GM21786 (cell line): ENCODE data around the gene GULP1.

Experiments
- ATAC-seq: cut with Tn5 transposase; IDR thresholded peaks from one replicate; pipeline ENCODE4 v1.9.1; 2021; ENCODE audit not compliant: unreplicated experiment

Gene GULP1

GRCh38 chr2:188365058-188365641 lies 73.5 kb downstream of the GULP1 start:
- no peak for ATAC-seq

- no peak for ATAC-seq
Observed at GRCh38 chr2:188367164-188367563, 75.5 kb downstream of the GULP1 start.

- peak; percentile 82 for ATAC-seq
Observed at GRCh38 chr2:188369365-188369764, 77.7 kb downstream of the GULP1 start.

- no peak for ATAC-seq
Observed at GRCh38 chr2:188378371-188378950, 86.8 kb downstream of the GULP1 start.

DNA sequence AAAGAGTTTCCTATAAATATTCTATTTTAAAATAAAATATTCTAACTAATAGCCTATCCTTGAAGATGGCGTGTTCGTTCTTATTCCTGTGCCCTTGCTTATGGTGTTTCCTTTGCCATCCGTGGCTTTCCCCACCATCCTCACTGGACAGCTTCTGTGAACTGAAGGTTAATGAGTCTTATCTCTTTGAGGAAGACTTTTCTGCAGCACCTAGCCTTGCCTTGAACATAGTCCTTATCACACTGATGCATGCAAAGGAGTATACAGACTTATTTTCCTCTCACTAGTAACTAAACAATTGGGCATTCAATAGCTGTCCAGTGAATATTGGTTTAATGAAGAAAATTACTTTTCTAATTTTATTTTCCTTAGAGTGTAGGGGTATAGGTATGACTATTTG lies 88.1 kb downstream of the GULP1 start:
- ATAC-seq, result no peak

GRCh38 chr2:188380280-188380679 lies 88.6 kb downstream of the GULP1 start:
- no peak for ATAC-seq

- ATAC-seq, result no peak
Observed at GRCh38 chr2:188381614-188382013, 89.9 kb downstream of the GULP1 start.

DNA sequence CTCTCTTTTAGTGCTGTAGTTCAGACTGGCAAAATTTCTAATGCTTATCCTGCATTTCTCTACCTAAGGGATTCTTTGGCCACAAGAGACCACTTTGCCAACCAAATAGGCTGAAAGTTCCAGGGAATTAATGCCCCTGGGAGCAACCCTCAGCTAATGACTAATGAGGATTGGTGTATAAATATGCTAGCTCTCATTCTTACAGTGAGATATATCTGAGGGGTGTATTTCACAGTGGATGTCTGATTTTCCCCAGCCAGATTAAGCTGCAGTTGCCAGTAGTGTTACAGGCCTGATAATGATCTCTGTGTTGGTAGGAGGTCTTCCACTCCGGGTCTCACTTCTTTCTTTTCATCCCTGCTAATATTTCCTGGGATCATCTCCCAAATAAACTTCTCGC lies 90.4 kb downstream of the GULP1 start:
- no peak for ATAC-seq

- ATAC-seq, result no peak
Observed at GRCh38 chr2:188383158-188383557, 91.5 kb downstream of the GULP1 start.

DNA sequence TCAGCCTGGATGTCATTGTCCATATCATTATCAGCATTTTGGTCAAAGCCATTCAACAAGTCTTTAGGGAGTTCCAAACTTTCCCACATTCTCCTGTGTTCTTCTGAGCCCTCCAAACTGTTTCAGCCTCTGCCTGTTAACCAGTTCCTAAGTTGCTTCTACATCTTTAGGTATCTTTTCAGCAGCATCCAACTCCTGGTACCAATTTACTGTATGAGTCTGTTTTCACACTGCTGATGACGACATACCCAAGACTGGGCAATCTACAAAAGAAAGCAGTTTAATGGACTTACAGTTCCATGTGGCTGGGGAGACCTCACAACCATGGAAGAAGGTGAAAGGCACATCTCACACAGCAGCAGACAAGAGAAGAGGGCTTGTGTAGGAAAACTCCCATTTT lies 94.2 kb downstream of the GULP1 start:
- ATAC-seq, result no peak

- no peak for ATAC-seq
Observed at GRCh38 chr2:188388831-188389230, 97.2 kb downstream of the GULP1 start.

- no peak for ATAC-seq
Observed at GRCh38 chr2:188391354-188391753, 99.7 kb downstream of the GULP1 start.

GRCh38 chr2:188394931-188395472 lies 103.3 kb downstream of the GULP1 start:
- ATAC-seq, result no peak

DNA sequence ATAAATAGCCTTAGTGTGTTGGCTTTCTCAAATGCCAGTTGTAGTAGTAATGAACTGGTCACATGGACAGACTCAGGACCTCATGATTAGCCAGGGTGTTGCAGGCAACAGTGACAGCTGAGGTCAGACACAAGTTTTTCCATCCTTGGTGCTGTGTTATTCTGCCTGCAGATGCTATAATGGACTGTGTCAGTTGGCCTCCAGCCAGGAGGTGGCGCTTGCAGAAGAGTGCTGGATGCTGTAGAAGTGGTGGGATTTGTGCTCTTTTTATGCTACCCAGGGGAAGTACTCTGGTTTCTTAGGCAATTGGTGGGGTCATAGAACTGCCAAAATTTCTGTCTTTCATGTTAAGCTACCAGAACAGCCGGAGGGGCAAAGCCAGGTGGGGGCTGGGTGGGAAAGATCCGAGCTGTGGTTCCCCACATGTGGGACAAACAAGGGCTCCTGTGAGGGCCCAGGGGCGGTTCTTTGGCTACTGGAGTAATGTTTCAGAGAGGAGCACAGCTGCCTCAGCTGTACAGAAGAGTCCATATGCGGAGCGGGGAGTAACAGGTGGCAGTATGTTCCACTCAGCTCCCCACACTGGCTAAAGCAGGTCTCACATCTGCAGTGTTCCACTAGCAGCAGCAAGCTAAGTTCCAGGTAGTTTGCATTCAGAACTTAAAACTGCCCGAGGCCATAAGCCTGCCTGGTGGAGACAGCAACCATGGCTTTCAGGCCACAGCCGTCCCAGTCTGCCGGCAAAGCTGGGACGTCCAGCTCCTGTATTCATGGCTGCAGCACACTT lies 104.4 kb downstream of the GULP1 start:
- no peak for ATAC-seq

DNA sequence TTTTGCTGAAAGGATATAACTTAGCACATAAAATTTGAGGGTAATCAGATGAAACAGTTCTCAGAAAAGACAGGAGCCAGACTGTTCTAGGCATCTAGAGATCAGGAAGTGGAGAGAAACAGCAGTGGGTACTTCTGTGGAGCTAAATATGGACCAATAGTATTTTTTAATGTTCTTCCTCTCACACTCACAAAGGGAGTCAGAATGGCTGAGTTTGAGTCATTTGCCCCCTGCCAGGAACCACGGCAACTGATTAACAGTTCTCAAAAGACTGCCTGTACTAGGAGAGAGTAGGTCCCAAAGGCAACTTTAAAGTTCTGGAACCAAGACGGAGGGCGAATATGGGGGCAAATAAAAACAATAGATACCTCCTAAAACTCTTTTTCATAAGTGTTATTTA lies 107.5 kb downstream of the GULP1 start:
- no peak for ATAC-seq

DNA sequence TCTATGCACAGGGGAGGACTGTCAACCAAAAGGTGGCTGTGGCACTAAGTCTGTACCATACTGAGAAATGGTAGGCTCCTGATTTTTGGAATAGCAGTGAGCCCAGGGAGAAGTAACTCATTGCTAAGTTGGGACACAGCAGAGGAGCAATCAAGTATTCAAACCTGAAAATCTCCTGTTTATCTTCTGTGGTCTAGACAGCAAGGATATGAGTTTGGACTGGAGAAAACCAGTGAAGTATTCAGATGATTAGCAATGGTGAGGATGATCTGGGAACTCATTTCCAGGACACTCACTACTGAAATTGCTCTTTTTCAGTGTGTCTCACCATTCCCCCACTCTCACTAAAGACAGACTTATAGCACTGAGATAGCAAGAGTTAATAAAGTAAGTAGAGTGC lies 112.0 kb downstream of the GULP1 start:
- ATAC-seq, result no peak

DNA sequence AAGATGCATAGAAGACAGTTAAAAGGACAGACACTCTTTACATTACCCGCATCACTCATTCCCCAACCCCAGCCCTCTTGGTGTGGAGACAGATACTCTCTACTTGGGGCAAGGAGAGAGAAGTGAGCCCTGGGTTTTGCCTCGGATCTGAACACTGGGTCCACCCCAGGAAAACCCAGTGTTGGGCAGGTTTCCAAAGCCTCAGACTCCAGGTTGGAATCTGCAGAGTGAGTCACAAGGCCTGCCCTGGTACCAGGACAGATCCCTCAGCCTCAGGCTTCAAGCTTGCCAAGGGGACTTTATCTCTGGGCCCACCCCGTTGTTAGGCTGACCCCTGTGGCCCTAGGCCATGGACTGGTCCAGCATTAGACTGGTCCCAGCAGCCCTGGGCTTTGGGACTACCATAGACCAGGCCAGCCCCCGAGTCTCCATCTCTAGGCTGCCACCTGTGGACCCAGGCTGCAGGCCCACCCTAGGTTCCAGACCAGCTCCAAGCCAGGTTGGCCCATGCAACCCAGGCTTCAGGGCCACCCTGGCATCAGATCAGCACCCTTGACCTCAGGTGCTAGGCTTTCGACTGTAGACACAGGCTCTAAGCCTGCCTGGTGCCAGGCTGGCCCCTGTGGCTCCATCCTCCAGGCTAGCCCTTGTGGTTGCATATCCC lies 112.8 kb downstream of the GULP1 start:
- no peak for ATAC-seq

DNA sequence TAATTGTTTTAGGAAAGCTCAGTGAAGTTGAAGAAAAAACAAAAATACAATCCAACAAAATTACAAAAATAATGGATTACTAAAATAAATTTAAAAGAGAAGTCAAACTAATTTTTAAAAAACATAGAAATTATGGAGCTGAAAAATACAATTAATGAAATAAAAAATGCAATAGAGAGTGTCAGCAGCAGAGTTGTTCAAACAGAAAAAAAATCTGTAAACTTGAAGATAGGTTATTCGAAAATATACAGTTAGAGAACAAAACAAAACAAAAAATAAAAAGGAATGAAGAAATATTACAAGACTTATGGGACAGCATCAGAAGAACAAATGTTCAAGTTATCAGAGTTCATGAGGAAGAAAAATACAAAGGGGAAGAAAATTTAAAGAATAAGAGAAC lies 114.7 kb downstream of the GULP1 start:
- no peak for ATAC-seq

GRCh38 chr2:188410504-188411235 lies 119.0 kb downstream of the GULP1 start:
- no peak for ATAC-seq

DNA sequence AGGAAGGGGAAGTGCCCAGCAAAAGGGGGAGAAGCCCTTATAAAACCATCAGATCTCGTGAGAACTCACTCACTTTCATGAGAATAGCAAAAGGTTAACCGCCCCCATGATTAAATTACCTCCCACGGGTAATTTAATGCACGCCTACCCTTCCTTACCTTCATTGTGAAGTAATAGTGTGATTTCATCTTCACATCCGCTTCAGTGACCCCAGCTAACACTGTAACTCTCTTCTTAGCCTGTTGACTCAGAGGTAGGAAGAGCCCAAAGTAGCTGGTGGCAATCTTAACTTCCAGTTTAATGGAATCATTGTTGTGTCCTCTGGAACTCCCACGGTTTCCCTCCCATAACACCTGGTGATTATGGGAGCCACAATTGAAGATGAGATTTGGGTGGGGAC lies 120.5 kb downstream of the GULP1 start:
- no peak for ATAC-seq

DNA sequence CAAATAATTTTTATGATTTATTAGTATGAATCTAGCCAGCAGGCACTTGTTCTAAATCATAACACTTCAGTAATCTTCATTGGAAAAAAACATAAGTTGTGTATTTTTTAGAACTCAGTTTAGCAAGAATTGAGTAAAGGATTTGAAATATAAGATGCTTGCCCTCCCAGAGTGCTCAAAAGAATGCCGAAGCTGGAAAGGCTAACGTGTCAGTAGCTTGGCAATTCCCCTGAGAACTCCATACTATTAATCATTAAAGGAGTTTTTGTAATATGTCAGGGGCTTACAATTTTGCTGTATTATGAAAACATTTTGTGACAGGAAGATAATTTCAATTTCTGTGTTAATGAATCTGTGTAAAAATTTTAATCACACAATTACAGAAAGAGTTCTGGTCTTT lies 122.7 kb downstream of the GULP1 start:
- ATAC-seq, result no peak
